Heart left ventricle (tissue), 16 donors: Measurements from ENCODE around the gene SMC6. TPM values are rescaled to one million over a fixed set of nuclear protein-coding genes. Genes with fewer than 3 reads are reported as not detected.
A peak's percentile ranks its signal among the peaks of the same experiment; 100 is the strongest.

ENCODE experiments used
- ATAC-seq, 4 donors: fragments of 200-7000 bp; cut with Tn5 transposase; one replicate each; pipeline ENCODE4 v1.9.1; 2020 to 2022; ENCODE audit warnings: moderate library complexity in 4 of 4, mild to moderate bottlenecking in 3 of 4, moderate number of reproducible peaks in 1 of 4
- DNase-seq, 5 donors: peaks; one replicate each; pipeline ENCODE4 v3.0.0-alpha.2; 2020
- H3K27ac ChIP-seq, 12 donors: fragments of 200-600 bp; sonication (generic) in 4 of 12; one replicate each; pipeline versions ENCODE4 v1.5.0 to v1.8.0; 2016 to 2022; ENCODE audit warnings: mild to moderate bottlenecking in 2 of 12
- H3K27me3 ChIP-seq, 9 donors: fragments of 200-600 bp; sonication (generic) in 2 of 9; one replicate each; pipeline versions ENCODE4 v1.5.1 to v1.8.0; 2016 to 2022; ENCODE audit warnings: mild to moderate bottlenecking in 3 of 9
- H3K36me3 ChIP-seq, 9 donors: fragments of 200-600 bp; sonication (generic) in 2 of 9; one replicate each; pipeline versions ENCODE4 v1.5.0 to v1.8.0; 2018 to 2022; ENCODE audit warnings: mild to moderate bottlenecking in 2 of 9
- H3K4me1 ChIP-seq, 12 donors: fragments of 200-600 bp; sonication (generic) in 4 of 12; one replicate each; pipeline versions ENCODE4 v1.5.0 to v1.8.0; 2016 to 2022; ENCODE audit warnings: mild to moderate bottlenecking in 3 of 12
- H3K4me3 ChIP-seq, 12 donors: fragments of 200-600 bp; sonication (generic) in 4 of 12; one replicate each; pipeline versions ENCODE4 v1.5.0 to v1.8.0; 2017 to 2022; ENCODE audit warnings: mild to moderate bottlenecking in 9 of 12, moderate library complexity in 4 of 12
- H3K9me3 ChIP-seq, 12 donors: fragments of 200-600 bp; sonication (generic) in 4 of 12; one replicate each; pipeline versions ENCODE4 v1.5.0 to v1.8.0; 2016 to 2022; ENCODE audit warnings: mild to moderate bottlenecking in 1 of 12
- CTCF ChIP-seq, 12 donors: fragments of 200-600 bp; sonication (generic) in 4 of 12; IDR thresholded peaks; one replicate each; pipeline versions ENCODE4 v1.5.0 to v1.8.0; 2018 to 2022; ENCODE audit warnings: antibody characterized with exemption in 12 of 12, mild to moderate bottlenecking in 5 of 12
- POLR2A ChIP-seq, 2 donors: fragments of 450-650 bp; IDR thresholded peaks; one replicate each; pipeline ENCODE4 v1.6.1; 2017; ENCODE audit warnings: antibody characterized with exemption in 2 of 2, mild to moderate bottlenecking in 2 of 2, moderate library complexity in 2 of 2
- WGBS, 4 donors: extraction: QIAGEN DNeasy Blood & Tissue Kit in 2 of 4; methylation state at CpG; one replicate each; pipeline versions ENCODE4 v1.1.5 to v1.1.7; 2013 to 2018; 5-methylcytosine and 5-hydroxymethylcytosine counted together
- intact Hi-C, 10 donors: fragments of 100-400 bp; cut with DNase I; formaldehyde crosslinking; loops; one replicate each; pipeline versions ENCODE4 v1.11.1 to v1.14.2; 2022
- polyA plus RNA-seq, 2 donors: library from polyadenylated mRNA; stranded (reverse); fragments of 200-250 nt; gene quantifications; one replicate each; pipeline ENCODE4 v1.2.3, GENCODE V29; 2013
- total RNA-seq, 9 donors: library from RNA; depleted of rRNA in 2 of 9; stranded (reverse); fragments of >200 nt in 2 of 9; fragmentation: NEBNext Ultra II Directional in 3 of 9; extraction: Animal tissue kit (Norgen Biotek cat#: 25700) in 3 of 9; gene quantifications; one replicate each; pipeline versions ENCODE4 v1.1.0 to v1.2.4, GENCODE V29; 2016 to 2023
- donor health status: ischemic (EF 13 %, LVEDD 7.1; RV severe dilation, severe dysfunction).
- donor health status: healthy with polysubstance abuse.
- donor health status: DM: no; HTN: yes; CAD: no.
- donor health status: DM: no; HTN: no; CAD: no.
- donor health status: ischemic (EF 25% LVEDD 6.9; RV normal size, moderate dysfunction).
- donor health status: ischemic (EF 25% LVEDD 5.7; RV mildly dilated, moderate dysfunction).
- donor health status: healthy.
- donor health status: DM: yes; HTN: yes; CAD: no.
- donor health status: ischemic (EF 35%, LVEDD 5.7; RV mildly dilated, moderate dysfunction).
- donor health status: nonischemic (EF 11% LVEDD 7.7; RV severe dilation, severe dysfunction).
- donor health status: DM: yes; HTN: yes; CAD: no.
- donor health status: PGD.
- donor health status: ischemic (EF 29% LVEDD 5.4; RV normal size, mild dysfunction).
- donor health status: nonischemic (EF 23%, LVEDD 6.1; RV moderate dilation, normal function).

The SMC6 gene
- total and polyA plus RNA-seq, 11 donors = 5.9 to 14.7 (median 12.2) TPM

- Histone ChIP-seq H3K9me3 (no peaks in the 10 kb centered on the region), H3K4me3 (no peak overlapping the region), H3K4me1 (peaks cover 0 to 40% (median 18%) of the 10 kb centered on the region in 12 donors), H3K27ac (no peak overlapping the region), H3K27me3 (no peaks in the 10 kb centered on the region), H3K36me3 (peaks cover 0 to 22% (median 0%) of the 10 kb centered on the region in 9 donors)
- DNase-seq = no peak
- no peak for ATAC-seq
- WGBS, 4 donors = 83 to 85% (median 84%) methylated on average over 3 of the region's 3 CpGs
- intact Hi-C loops = loop anchor here in 2 of 10 donors (10.0 kb wide), 1 partner anchor 67 kb away; no protein-coding TSS in a partner anchor
- TF ChIP-seq POLR2A (IDR thresholded peaks at IDR 0.05) (no peak), CTCF (IDR thresholded peaks at IDR 0.05) (no peak)
Measured at GRCh38 chr2:17758118-17758517, 4.5 kb upstream of the SMC6 start.

GRCh38 chr2:17757321-17757720 is 3.7 kb upstream of the SMC6 start:
- no peak for TF ChIP-seq POLR2A (IDR thresholded peaks at IDR 0.05)
- TF ChIP-seq CTCF (IDR thresholded peaks at IDR 0.05) = peak in 1 of 12 donors; percentile 11
- ATAC-seq (no peak), DNase-seq (no peak)
- Histone ChIP-seq H3K4me3 (no peak overlapping the region), H3K27me3 (no peaks in the 10 kb centered on the region), H3K36me3 (peaks cover 0 to 14% (median 0%) of the 10 kb centered on the region in 9 donors), H3K9me3 (no peaks in the 10 kb centered on the region), H3K27ac (no peak overlapping the region), H3K4me1 (peaks cover 0 to 47% (median 24%) of the 10 kb centered on the region in 12 donors)
- intact Hi-C loops = loop anchor here in 2 of 10 donors (10.0 kb wide), 1 partner anchor 67 kb away; no protein-coding TSS in a partner anchor
- 25 to 41% (median 37%) methylated on average over 2 of the region's 2 CpGs for WGBS, 4 donors

- 75 to 80% (median 76%) methylated on average over 6 of the region's 6 CpGs for WGBS, 4 donors
- intact Hi-C loops = loop anchor here in 2 of 10 donors (10.0 kb wide), 1 partner anchor 68 kb away; no protein-coding TSS in a partner anchor
Measured at GRCh38 chr2:17756668-17757067, 3.1 kb upstream of the SMC6 start.

More at GRCh38 chr2:17756668-17757067, 3.1 kb upstream of the SMC6 start:
- no peak overlapping the region for H3K27ac ChIP-seq
- DNase-seq (no peak), ATAC-seq (no peak)
- TF ChIP-seq POLR2A (IDR thresholded peaks at IDR 0.05) (no peak), CTCF (IDR thresholded peaks at IDR 0.05) (no peak)
- no peak overlapping the region for H3K4me3 ChIP-seq
- no peaks in the 10 kb centered on the region for H3K9me3 ChIP-seq
- peaks cover 0 to 51% (median 29%) of the 10 kb centered on the region in 12 donors for H3K4me1 ChIP-seq
- no peaks in the 10 kb centered on the region for H3K27me3 ChIP-seq
- H3K36me3 ChIP-seq = peaks cover 0 to 10% (median 0%) of the 10 kb centered on the region in 9 donors
